GDM1 (cell line): Measurements from ENCODE around the gene CXXC5.

Experiments used
- DNase-seq: peaks from one replicate; lab custom pipeline; 2025; lab: John Stamatoyannopoulos, UW

The CXXC5 gene

GRCh38 chr5:139666551-139666950 lies 18.4 kb downstream of the CXXC5 start:
- DNase-seq = no peak

GRCh38 chr5:139667001-139667729 lies 19.0 kb downstream of the CXXC5 start:
- no peak for DNase-seq

GRCh38 chr5:139667730-139668063 lies 19.5 kb downstream of the CXXC5 start:
- DNase-seq = no peak

- DNase-seq = no peak
Observed at GRCh38 chr5:139668064-139668880, 20.1 kb downstream of the CXXC5 start.

- no peak for DNase-seq
Observed at GRCh38 chr5:139668924-139669661, 20.9 kb downstream of the CXXC5 start.

- peak; percentile 90 for DNase-seq
Observed at GRCh38 chr5:139669662-139670368, 21.7 kb downstream of the CXXC5 start.

GRCh38 chr5:139670369-139671095 lies 22.4 kb downstream of the CXXC5 start:
- DNase-seq = peak; percentile 81

GRCh38 chr5:139671096-139671841 lies 23.1 kb downstream of the CXXC5 start:
- peak; percentile 35 for DNase-seq

GRCh38 chr5:139675213-139675612 lies 27.1 kb downstream of the CXXC5 start:
- no peak for DNase-seq

- no peak for DNase-seq
Observed at GRCh38 chr5:139675825-139676224, 27.7 kb downstream of the CXXC5 start.

GRCh38 chr5:139676406-139676805 lies 28.3 kb downstream of the CXXC5 start:
- no peak for DNase-seq

GRCh38 chr5:139676951-139677735 lies 29.0 kb downstream of the CXXC5 start:
- DNase-seq = no peak

GRCh38 chr5:139677736-139678613 lies 29.8 kb downstream of the CXXC5 start:
- no peak for DNase-seq

GRCh38 chr5:139678751-139679750 lies 30.9 kb downstream of the CXXC5 start:
- DNase-seq = no peak

- no peak for DNase-seq
Observed at GRCh38 chr5:139680368-139681111, 32.4 kb downstream of the CXXC5 start.

- DNase-seq = no peak
Observed at GRCh38 chr5:139681112-139681458, 32.9 kb downstream of the CXXC5 start.

GRCh38 chr5:139681466-139681865 lies 33.3 kb downstream of the CXXC5 start:
- DNase-seq = no peak
